B cell (primary cell): ENCODE measurements around the gene MAGI2. TPM values are rescaled to one million over a fixed set of nuclear protein-coding genes. Genes with fewer than 3 reads are reported as not detected.
A peak's percentile ranks its signal among the peaks of the same experiment; 100 is the strongest.

Experiments
- ATAC-seq: fragments of 200-7000 bp; cut with Tn5 transposase; one replicate; pipeline ENCODE4 v1.10.0; 2021; ENCODE audit warnings: low read depth, mild to moderate bottlenecking, moderate number of reproducible peaks, moderate library complexity
- CTCF ChIA-PET: fragments of 350-600 bp; sonication (Branson Sonifier 250); formaldehyde crosslinking; loops from one replicate; lab custom pipeline; 2021; ENCODE audit warnings: antibody characterized with exemption, inconsistent platforms; lab: Charles Lee
- POLR2A ChIA-PET: fragments of 350-600 bp; sonication (Branson Sonifier 250); formaldehyde crosslinking; loops from one replicate; lab custom pipeline; 2021; ENCODE audit warnings: antibody characterized with exemption; lab: Charles Lee
- DNase-seq: peaks from one replicate; pipeline ENCODE4 v3.0.0; 2013
- H2AFZ ChIP-seq: 2 replicates; pipeline ENCODE4 v1.6.1; 2012; ENCODE audit warnings: mild to moderate bottlenecking, low read depth, low read length; ENCODE audit not compliant: insufficient read depth, poor library complexity, severe bottlenecking
- H3K27ac ChIP-seq, 2 donors: 1 replicate in 1 of 2; 2 replicates in 1 of 2; pipeline ENCODE4 v1.5.1; 2012 to 2013; ENCODE audit warnings: low read length in 2 of 2, mild to moderate bottlenecking in 2 of 2, moderate library complexity in 1 of 2
- H3K27me3 ChIP-seq, 4 experiments: fragments of 200-600 bp in 1 of 4; sonication (generic) in 1 of 4; replicated peaks in 1 of 4; 1 replicate in 2 of 4; 2 replicates in 2 of 4; pipeline versions ENCODE4 v1.6.1 to v1.7.0; 2013 to 2016; ENCODE audit warnings: low read length in 3 of 4, mild to moderate bottlenecking in 2 of 4, mixed read lengths in 1 of 4, moderate library complexity in 1 of 4; ENCODE audit not compliant: insufficient read depth in 4 of 4, control insufficient read depth in 3 of 4; ENCODE audit errors: control extremely low read depth in 1 of 4
- H3K36me3 ChIP-seq, 2 experiments: replicated peaks in 1 of 2; 1 replicate in 1 of 2; 2 replicates in 1 of 2; pipeline versions ENCODE4 v1.6.1 to v1.7.1; 2013; ENCODE audit warnings: low read length in 1 of 2; ENCODE audit not compliant: insufficient read depth in 2 of 2, control insufficient read depth in 1 of 2; ENCODE audit errors: control extremely low read depth in 1 of 2, extremely low read depth in 1 of 2
- H3K4me1 ChIP-seq, 2 donors: fragments of 200-600 bp in 1 of 2; sonication (generic) in 1 of 2; 1 replicate in 1 of 2; 2 replicates in 1 of 2; pipeline versions ENCODE4 v1.5.1 to v1.6.1; 2013 to 2017; ENCODE audit warnings: low read length in 2 of 2; ENCODE audit not compliant: control insufficient read depth in 2 of 2, insufficient read depth in 2 of 2
- H3K4me2 ChIP-seq: replicated peaks from 2 replicates; pipeline ENCODE3; 2012; ENCODE audit warnings: mild to moderate bottlenecking, low read depth, low read length; ENCODE audit not compliant: poor library complexity, severe bottlenecking
- H3K4me3 ChIP-seq, 5 experiments: fragments of 200-600 bp in 1 of 5; sonication (generic) in 1 of 5; 1 replicate in 3 of 5; 2 replicates in 2 of 5; pipeline versions ENCODE4 v1.5.1 to v1.7.0; 2011 to 2016; ENCODE audit warnings: low read length in 4 of 5, mild to moderate bottlenecking in 4 of 5, low read depth in 2 of 5, control low read depth in 1 of 5, moderate library complexity in 1 of 5; ENCODE audit not compliant: insufficient read depth in 1 of 5; ENCODE audit errors: control extremely low read depth in 1 of 5, extremely low read depth in 1 of 5
- H3K79me2 ChIP-seq: fragments of 200-600 bp; sonication (generic); one replicate; pipeline ENCODE4 v1.6.0; 2016; ENCODE audit warnings: low read length; ENCODE audit not compliant: control insufficient read depth, insufficient read depth
- H3K9ac ChIP-seq: fragments of 200-600 bp; sonication (generic); 2 replicates; pipeline ENCODE4 v1.6.1; 2017; ENCODE audit warnings: mild to moderate bottlenecking, low read length, moderate library complexity
- H3K9me3 ChIP-seq, 3 donors: one replicate each; pipeline versions ENCODE4 v1.6.1 to v1.7.1; 2013; ENCODE audit warnings: low read length in 2 of 3; ENCODE audit not compliant: control insufficient read depth in 2 of 3, insufficient read depth in 1 of 3; ENCODE audit errors: control extremely low read depth in 1 of 3
- H4K20me1 ChIP-seq: 2 replicates; pipeline ENCODE4 v1.6.0; 2012; ENCODE audit warnings: mild to moderate bottlenecking, low read length; ENCODE audit not compliant: insufficient read depth, control insufficient read depth, poor library complexity, severe bottlenecking
- H3K27ac Mint-ChIP-seq: one replicate; pipeline ENCODE4 v1.8.0; 2021; ENCODE audit warnings: mixed read lengths
- H3K27me3 Mint-ChIP-seq: one replicate; pipeline ENCODE4 v1.8.0; 2021; ENCODE audit warnings: mixed read lengths
- H3K4me1 Mint-ChIP-seq: one replicate; pipeline ENCODE4 v1.8.0; 2021; ENCODE audit warnings: mixed read lengths
- H3K4me3 Mint-ChIP-seq: one replicate; pipeline ENCODE4 v1.8.0; 2021; ENCODE audit warnings: mixed read lengths
- H3K9me3 Mint-ChIP-seq: one replicate; pipeline ENCODE4 v1.8.0; 2022; ENCODE audit warnings: mixed read lengths; ENCODE audit not compliant: insufficient read depth
- EZH2 ChIP-seq: IDR thresholded peaks from 2 replicates; pipeline ENCODE4 v1.6.1; 2012; ENCODE audit warnings: borderline replicate concordance, low read depth, mild to moderate bottlenecking, moderate library complexity, low read length; ENCODE audit not compliant: insufficient read depth, poor library complexity, severe bottlenecking
- WGBS: methylation state at CpG from one replicate; pipeline ENCODE4 v1.1.5; 2013; ENCODE audit warnings: missing lambda C conversion rate; ENCODE audit not compliant: insufficient coverage; 5-methylcytosine and 5-hydroxymethylcytosine counted together
- intact Hi-C: fragments of 100-400 bp; cut with micrococcal nuclease; formaldehyde crosslinking; loops from one replicate; pipeline ENCODE4 v1.10.0; 2022
- polyA plus RNA-seq: library from polyadenylated mRNA; depleted of rRNA; stranded (reverse); fragments of >200 nt; gene quantifications from 2 replicates; pipeline ENCODE4 v1.2.3, GENCODE V29; 2012
- total RNA-seq, 2 donors: library from RNA; stranded (reverse); fragments of 120-200 nt in 1 of 2; gene quantifications; 1 replicate in 1 of 2; 2 replicates in 1 of 2; pipeline versions ENCODE4 v1.2.3 to v1.2.4, GENCODE V29; 2013 to 2022
- TF ChIP-seq, protein P1 (sequence below): fragments of 200-600 bp; IDR thresholded peaks from one replicate; pipeline ENCODE4 v1.8.0; 2022; ENCODE audit warnings: antibody characterized with exemption, mild to moderate bottlenecking

Gene MAGI2
- total and polyA plus RNA-seq, 2 donors (not counting 1 experiment from before 2014, with no cell fraction given): 0.16 to 0.64 TPM

DNA sequence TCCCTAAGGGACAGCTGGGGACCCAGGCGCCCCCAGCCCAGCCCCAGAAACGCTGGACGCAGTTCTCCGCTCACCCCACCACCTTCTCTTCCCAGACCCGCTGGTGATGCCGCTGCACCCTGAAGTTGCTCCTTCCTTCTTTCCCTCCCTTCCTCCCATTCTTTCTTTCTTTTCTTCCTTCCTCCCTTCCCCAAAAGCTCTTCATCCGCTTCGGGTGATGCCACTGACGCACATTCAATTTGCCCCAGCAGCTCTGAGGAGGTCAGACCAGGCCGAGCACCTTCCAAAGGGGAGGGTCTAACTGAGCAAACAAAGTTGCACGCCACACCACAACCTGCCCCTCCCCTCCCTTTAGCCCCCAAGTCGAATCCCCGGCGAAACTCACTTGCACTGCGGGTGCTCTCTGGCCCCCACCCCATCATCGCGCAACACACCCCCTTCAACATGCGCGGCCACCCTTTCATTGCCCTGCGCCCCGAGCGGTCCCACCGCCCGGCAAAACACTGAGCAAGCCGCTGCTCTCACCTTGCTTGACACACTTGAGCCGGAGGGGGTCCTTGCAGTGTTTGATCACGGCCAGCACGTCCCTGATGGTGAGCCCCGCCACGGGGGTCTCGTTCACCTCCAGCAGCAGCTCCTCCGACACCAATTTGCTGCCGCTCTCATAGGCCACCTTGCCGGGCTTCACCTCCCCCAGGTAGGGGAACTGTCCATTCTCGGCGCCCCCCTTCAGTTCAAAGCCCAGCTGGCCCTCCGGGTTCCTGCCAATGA lies 787 bp downstream of the MAGI2 start:
- H3K9me3 ChIP-seq: peaks cover 0 to 29% (median 0%) of the 10 kb centered on the region in 3 donors
- Mint-ChIP-seq H3K9me3 (no peaks in the 10 kb centered on the region), H3K27ac (no peak overlapping the region), H3K4me1 (peaks cover 5% of the 10 kb centered on the region), H3K27me3 (peaks cover 42% of the 10 kb centered on the region), H3K4me3 (peak overlapping the region; percentile 13)
- peak overlapping the region; percentile 19 for H2AFZ ChIP-seq
- no peak overlapping the region for H3K27ac ChIP-seq
- 4% methylated on average over 37 of the region's 37 CpGs for WGBS
- H3K4me2 ChIP-seq: no peak overlapping the region
- H3K79me2 ChIP-seq: no peaks in the 10 kb centered on the region
- POLR2A ChIA-PET: no interaction called here
- CTCF ChIA-PET: no interaction called here
- no peak for TF ChIP-seq EZH2
- TF ChIP-seq, protein P1, sequence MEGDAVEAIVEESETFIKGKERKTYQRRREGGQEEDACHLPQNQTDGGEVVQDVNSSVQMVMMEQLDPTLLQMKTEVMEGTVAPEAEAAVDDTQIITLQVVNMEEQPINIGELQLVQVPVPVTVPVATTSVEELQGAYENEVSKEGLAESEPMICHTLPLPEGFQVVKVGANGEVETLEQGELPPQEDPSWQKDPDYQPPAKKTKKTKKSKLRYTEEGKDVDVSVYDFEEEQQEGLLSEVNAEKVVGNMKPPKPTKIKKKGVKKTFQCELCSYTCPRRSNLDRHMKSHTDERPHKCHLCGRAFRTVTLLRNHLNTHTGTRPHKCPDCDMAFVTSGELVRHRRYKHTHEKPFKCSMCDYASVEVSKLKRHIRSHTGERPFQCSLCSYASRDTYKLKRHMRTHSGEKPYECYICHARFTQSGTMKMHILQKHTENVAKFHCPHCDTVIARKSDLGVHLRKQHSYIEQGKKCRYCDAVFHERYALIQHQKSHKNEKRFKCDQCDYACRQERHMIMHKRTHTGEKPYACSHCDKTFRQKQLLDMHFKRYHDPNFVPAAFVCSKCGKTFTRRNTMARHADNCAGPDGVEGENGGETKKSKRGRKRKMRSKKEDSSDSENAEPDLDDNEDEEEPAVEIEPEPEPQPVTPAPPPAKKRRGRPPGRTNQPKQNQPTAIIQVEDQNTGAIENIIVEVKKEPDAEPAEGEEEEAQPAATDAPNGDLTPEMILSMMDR: no peak
- ATAC-seq (no peak), DNase-seq (no peak)
- no peaks in the 10 kb centered on the region for H3K36me3 ChIP-seq
- no peaks in the 10 kb centered on the region for H4K20me1 ChIP-seq
- no peak overlapping the region for H3K9ac ChIP-seq
- peaks cover 0 to 9% of the 10 kb centered on the region in 2 donors for H3K4me1 ChIP-seq
- intact Hi-C loops: no loop called here
- peaks cover 0 to 27% (median 8%) of the 10 kb centered on the region in 4 experiments for H3K27me3 ChIP-seq
- H3K4me3 ChIP-seq: no peak overlapping the region

DNA sequence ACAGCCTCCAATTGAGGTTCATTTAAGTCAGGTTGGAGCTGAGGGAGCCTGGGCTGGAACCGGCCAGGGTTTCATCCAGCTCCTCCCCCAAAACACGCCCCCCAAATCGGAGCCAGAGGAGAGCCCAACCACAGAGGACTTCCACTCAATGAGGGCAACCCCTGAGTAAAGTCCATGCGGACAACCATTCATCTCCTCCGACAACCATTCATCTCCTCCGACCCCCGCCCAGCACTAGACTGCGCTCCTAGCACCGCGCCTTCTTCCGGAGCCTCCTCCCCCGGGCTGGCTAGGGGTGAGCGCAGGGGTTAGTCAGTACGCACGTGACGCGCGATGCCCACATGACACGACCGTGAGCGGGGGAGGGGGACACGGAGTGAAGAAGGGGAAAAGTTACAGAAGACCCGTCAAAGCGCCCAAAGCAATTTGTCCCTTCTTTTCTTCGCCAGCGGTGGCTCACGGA lies 1.4 kb downstream of the MAGI2 start:
- ChIA-PET POLR2A (no interaction called here), CTCF (no interaction called here)
- Histone ChIP-seq H3K4me1 (peaks cover 0 to 9% of the 10 kb centered on the region in 2 donors), H2AFZ (peak overlapping the region; percentile 19), H3K9ac (no peak overlapping the region), H3K27ac (no peak overlapping the region), H3K4me2 (no peak overlapping the region), H3K4me3 (no peak overlapping the region), H3K79me2 (no peaks in the 10 kb centered on the region), H4K20me1 (no peaks in the 10 kb centered on the region), H3K36me3 (no peaks in the 10 kb centered on the region), H3K9me3 (peaks cover 0 to 29% (median 0%) of the 10 kb centered on the region in 3 donors), H3K27me3 (peaks cover 0 to 27% (median 8%) of the 10 kb centered on the region in 4 experiments)
- no peak for TF ChIP-seq EZH2
- TF ChIP-seq, protein P1: no peak
- H3K27ac Mint-ChIP-seq: no peak overlapping the region
- intact Hi-C loops: no loop called here
- peaks cover 42% of the 10 kb centered on the region for H3K27me3 Mint-ChIP-seq
- ATAC-seq (no peak), DNase-seq (no peak)
- no peaks in the 10 kb centered on the region for H3K9me3 Mint-ChIP-seq
- H3K4me1 Mint-ChIP-seq: peaks cover 5% of the 10 kb centered on the region
- no peak overlapping the region for H3K4me3 Mint-ChIP-seq
- 1% methylated on average over 19 of the region's 27 CpGs for WGBS
